Umbilical cord (tissue), 2 donors: ENCODE data around the gene IGFBPL1. TPM values are rescaled to one million over a fixed set of nuclear protein-coding genes. Genes with fewer than 3 reads are reported as not detected.
"Not testable (repeated sequence)": the region's sequence is repeated elsewhere in the genome, so short reads cannot be mapped to it uniquely, and the experiment has no call there.

ENCODE experiments used
- DNase-seq: peaks from one replicate; pipeline ENCODE4 v3.0.0-alpha.2; 2015; ENCODE audit warnings: low spot score
- total RNA-seq: library from RNA; depleted of rRNA; stranded (reverse); fragments of >200 nt; gene quantifications from one replicate; pipeline ENCODE4 v1.2.3, GENCODE V29; 2014; ENCODE audit warnings: low replicate concordance; ENCODE audit not compliant: insufficient read depth

Gene IGFBPL1
- total RNA-seq, 1 donor from 2014 or later: 2.9 TPM

GRCh38 chr9:38399191-38399590, 25.1 kb downstream of the IGFBPL1 start:
- not testable (repeated sequence) for DNase-seq

- DNase-seq: no peak
These were observed 27.9 kb downstream of the IGFBPL1 start for GRCh38 chr9:38396371-38396671.

GRCh38 chr9:38395653-38396370, 28.4 kb downstream of the IGFBPL1 start:
- no peak for DNase-seq

GRCh38 chr9:38394416-38394815, 29.8 kb downstream of the IGFBPL1 start:
- DNase-seq: no peak

GRCh38 chr9:38393128-38393796, 31.0 kb downstream of the IGFBPL1 start:
- peak; percentile 21 for DNase-seq

- DNase-seq: peak; percentile 92
These were observed 31.8 kb downstream of the IGFBPL1 start, which contains the start of gene ALDH1B1 for GRCh38 chr9:38392235-38393127. Gene ALDH1B1 (plus strand): TSS chr9:38392702. CDS start chr9:38395749, 3,047 bp downstream.

- no peak for DNase-seq
These were observed 32.8 kb downstream of the IGFBPL1 start for GRCh38 chr9:38391278-38392118.

- no peak for DNase-seq
These were observed 33.4 kb downstream of the IGFBPL1 start for GRCh38 chr9:38390851-38391250.

GRCh38 chr9:38390442-38390841, 33.8 kb downstream of the IGFBPL1 start:
- DNase-seq: peak; percentile 34

- DNase-seq: peak; percentile 68
These were observed 34.9 kb downstream of the IGFBPL1 start for GRCh38 chr9:38389313-38389712.

GRCh38 chr9:38388283-38389223, 35.7 kb downstream of the IGFBPL1 start:
- peak; percentile 73 for DNase-seq

- DNase-seq: no peak
These were observed 36.5 kb downstream of the IGFBPL1 start for GRCh38 chr9:38387751-38388150.

- DNase-seq: no peak
These were observed 37.2 kb downstream of the IGFBPL1 start for GRCh38 chr9:38387066-38387465.

GRCh38 chr9:38386319-38386895, 37.8 kb downstream of the IGFBPL1 start:
- no peak for DNase-seq

GRCh38 chr9:38385896-38386295, 38.4 kb downstream of the IGFBPL1 start:
- DNase-seq: no peak

GRCh38 chr9:38384990-38385848, 39.0 kb downstream of the IGFBPL1 start:
- no peak for DNase-seq

- DNase-seq: no peak
These were observed 42.1 kb downstream of the IGFBPL1 start for GRCh38 chr9:38382141-38382540.

GRCh38 chr9:38380872-38381534, 43.3 kb downstream of the IGFBPL1 start:
- no peak for DNase-seq
